DOHH2 (cell line): Measurements from ENCODE around the gene CDX1.

ENCODE experiments used
- EZH2phosphoT487 ChIP-seq: fragments of 200-600 bp; sonication (generic); IDR thresholded peaks from 2 replicates; pipeline ENCODE4 v1.6.1; 2017; ENCODE audit warnings: borderline replicate concordance, mild to moderate bottlenecking, antibody characterized with exemption, low read length, moderate library complexity, mixed read lengths
- TF ChIP-seq, protein P1 (sequence below): fragments of 200-600 bp; sonication (generic); IDR thresholded peaks from one replicate; pipeline ENCODE4 v1.5.1; 2014; ENCODE audit warnings: antibody characterized with exemption, mild to moderate bottlenecking, low read depth, low read length; ENCODE audit not compliant: poor library complexity, severe bottlenecking

DNA sequence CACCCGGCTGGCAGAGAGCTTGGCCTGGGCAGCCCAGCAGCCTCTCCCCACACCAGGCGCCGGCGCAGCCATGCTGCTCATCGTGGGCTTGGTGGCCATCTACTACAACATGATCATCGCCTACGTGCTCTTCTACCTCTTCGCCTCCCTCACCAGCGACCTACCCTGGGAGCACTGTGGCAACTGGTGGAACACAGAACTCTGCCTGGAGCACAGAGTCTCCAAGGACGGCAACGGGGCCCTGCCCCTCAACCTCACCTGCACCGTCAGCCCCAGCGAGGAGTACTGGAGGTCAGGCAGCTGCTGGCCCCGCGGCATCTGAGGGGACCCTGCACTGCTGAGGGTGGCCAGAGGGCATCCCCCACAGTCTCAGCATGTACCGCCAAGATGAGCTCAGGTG is 30.4 kb downstream of the CDX1 start:
- TF ChIP-seq, protein P1, sequence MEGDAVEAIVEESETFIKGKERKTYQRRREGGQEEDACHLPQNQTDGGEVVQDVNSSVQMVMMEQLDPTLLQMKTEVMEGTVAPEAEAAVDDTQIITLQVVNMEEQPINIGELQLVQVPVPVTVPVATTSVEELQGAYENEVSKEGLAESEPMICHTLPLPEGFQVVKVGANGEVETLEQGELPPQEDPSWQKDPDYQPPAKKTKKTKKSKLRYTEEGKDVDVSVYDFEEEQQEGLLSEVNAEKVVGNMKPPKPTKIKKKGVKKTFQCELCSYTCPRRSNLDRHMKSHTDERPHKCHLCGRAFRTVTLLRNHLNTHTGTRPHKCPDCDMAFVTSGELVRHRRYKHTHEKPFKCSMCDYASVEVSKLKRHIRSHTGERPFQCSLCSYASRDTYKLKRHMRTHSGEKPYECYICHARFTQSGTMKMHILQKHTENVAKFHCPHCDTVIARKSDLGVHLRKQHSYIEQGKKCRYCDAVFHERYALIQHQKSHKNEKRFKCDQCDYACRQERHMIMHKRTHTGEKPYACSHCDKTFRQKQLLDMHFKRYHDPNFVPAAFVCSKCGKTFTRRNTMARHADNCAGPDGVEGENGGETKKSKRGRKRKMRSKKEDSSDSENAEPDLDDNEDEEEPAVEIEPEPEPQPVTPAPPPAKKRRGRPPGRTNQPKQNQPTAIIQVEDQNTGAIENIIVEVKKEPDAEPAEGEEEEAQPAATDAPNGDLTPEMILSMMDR, result no peak
- TF ChIP-seq EZH2phosphoT487, result no peak
